HepG2 (cell line): ENCODE measurements around the gene JMJD8. TPM values are rescaled to one million over a fixed set of nuclear protein-coding genes. Genes with fewer than 3 reads are reported as not detected.
A peak's percentile ranks its signal among the peaks of the same experiment; 100 is the strongest.

Source experiments
- ATAC-seq: fragments of 200-7000 bp; cut with Tn5 transposase; 3 replicates; pipeline ENCODE4 v1.9.1; 2020; ENCODE audit warnings: mild to moderate bottlenecking, moderate library complexity
- BruUV-seq: library from RNA; stranded (reverse); fragments of 400-500 nt; replicated peaks from 2 replicates; lab custom pipeline; 2021; lab: Mats Ljungman, UMichigan
- CTCF ChIA-PET: fragments of 300-600 bp; formaldehyde crosslinking; extraction: SDS; loops from one replicate; lab custom pipeline; 2021; ENCODE audit warnings: low total read pairs, inconsistent platforms, low intra/inter-chr PET ratio; lab: Yijun Ruan, JAX
- POLR2A ChIA-PET: fragments of 350-600 bp; sonication (Branson Sonifier 250); formaldehyde crosslinking; loops from one replicate; lab custom pipeline; 2020; ENCODE audit warnings: antibody characterized with exemption, inconsistent platforms; lab: Yijun Ruan, JAX
- DNase-seq: peaks from one replicate; pipeline ENCODE4 v3.0.0-alpha.2; 2015; ENCODE audit warnings: low spot score
- FAIRE-seq: peaks from 3 replicates; lab custom pipeline; 2011; peaks lifted over from hg19 to GRCh38; lab: Jason Lieb, UNC
- H2AFZ ChIP-seq: one replicate; pipeline ENCODE4 v1.6.1; 2011; ENCODE audit warnings: low read length, inconsistent platforms
- H3K27ac ChIP-seq: fragments of 300-600 bp; 3 replicates; pipeline ENCODE4 v1.8.0; 2011; ENCODE audit warnings: mixed run types, mild to moderate bottlenecking, mixed read lengths, low read length, inconsistent platforms; ENCODE audit not compliant: insufficient read depth; ENCODE audit errors: extremely low read length
- H3K27me3 ChIP-seq, 2 experiments: fragments of 200-600 bp in 1 of 2; 2 replicates in 1 of 2; 3 replicates in 1 of 2; pipeline versions ENCODE4 v1.6.0 to v1.8.0; 2011; ENCODE audit warnings: low read length in 2 of 2, mild to moderate bottlenecking in 2 of 2, moderate library complexity in 2 of 2, inconsistent platforms in 1 of 2; ENCODE audit not compliant: insufficient read depth in 2 of 2, control insufficient read depth in 1 of 2
- H3K36me3 ChIP-seq, 2 experiments: fragments of 200-600 bp in 1 of 2; replicated peaks in 1 of 2; 2 replicates in 1 of 2; 3 replicates in 1 of 2; pipeline versions ENCODE4 v1.5.1 to v1.8.0; 2011; ENCODE audit warnings: low read length in 2 of 2, inconsistent platforms in 1 of 2; ENCODE audit not compliant: insufficient read depth in 2 of 2, control insufficient read depth in 1 of 2
- H3K4me1 ChIP-seq: 2 replicates; pipeline ENCODE4 v1.5.1; 2012; ENCODE audit warnings: low read length, inconsistent platforms; ENCODE audit not compliant: insufficient read depth
- H3K4me2 ChIP-seq: 2 replicates; pipeline ENCODE4 v1.6.0; 2011; ENCODE audit warnings: low read depth, low read length, inconsistent platforms
- H3K4me3 ChIP-seq, 3 experiments: fragments of 200-600 bp in 1 of 3; sonication (generic), shearing (Covaris generic) in 1 of 3; replicated peaks in 1 of 3; 2 replicates each; pipeline ENCODE4 v1.5.1; 2011 to 2016; ENCODE audit warnings: low read length in 3 of 3, inconsistent platforms in 2 of 3, low read depth in 2 of 3, mild to moderate bottlenecking in 2 of 3, control low read depth in 1 of 3, mixed read lengths in 1 of 3; ENCODE audit not compliant: insufficient read depth in 1 of 3
- H3K79me2 ChIP-seq: one replicate; pipeline ENCODE4 v1.6.1; 2011; ENCODE audit warnings: low read length, inconsistent platforms; ENCODE audit not compliant: insufficient read depth
- H3K9ac ChIP-seq: 2 replicates; pipeline ENCODE4 v1.6.0; 2011; ENCODE audit warnings: mild to moderate bottlenecking, low read depth, low read length, inconsistent platforms; ENCODE audit not compliant: insufficient read depth
- H3K9me3 ChIP-seq: 2 replicates; pipeline ENCODE4 v1.5.1; 2012; ENCODE audit warnings: mild to moderate bottlenecking, low read length
- H4K20me1 ChIP-seq: 2 replicates; pipeline ENCODE4 v1.6.0; 2011; ENCODE audit warnings: inconsistent platforms, mild to moderate bottlenecking, low read length, moderate library complexity; ENCODE audit not compliant: insufficient read depth
- ARNT ChIP-seq: fragments of 450-650 bp; IDR thresholded peaks from 2 replicates; pipeline ENCODE4 v1.6.1; 2017
- HNF4G ChIP-seq, 2 experiments: sonication (generic) in 1 of 2; formaldehyde crosslinking in 1 of 2; IDR thresholded peaks; 2 replicates each; pipeline versions ENCODE4 v1.4.0 to v1.6.1; 2011 to 2020; ENCODE audit warnings: borderline replicate concordance in 2 of 2, low read depth in 2 of 2, mild to moderate bottlenecking in 2 of 2, low read length in 1 of 2, missing genetic modification reagents in 1 of 2, moderate library complexity in 1 of 2
- NR0B2 ChIP-seq: sonication (generic); formaldehyde crosslinking; IDR thresholded peaks from 2 replicates; pipeline ENCODE4 v1.4.0; 2020; ENCODE audit warnings: mild to moderate bottlenecking, missing genetic modification reagents
- PATZ1 ChIP-seq: sonication (generic); formaldehyde crosslinking; IDR thresholded peaks from 2 replicates; pipeline ENCODE4 v1.4.0; 2020; ENCODE audit warnings: missing genetic modification reagents
- SIX1 ChIP-seq: sonication (generic); formaldehyde crosslinking; IDR thresholded peaks from 2 replicates; pipeline ENCODE4 v1.4.0; 2020; ENCODE audit warnings: missing genetic modification reagents, borderline replicate concordance
- ZC3H4 ChIP-seq: sonication (generic); formaldehyde crosslinking; IDR thresholded peaks from 2 replicates; pipeline ENCODE4 v1.4.0; 2020; ENCODE audit warnings: missing genetic modification reagents, borderline replicate concordance
- ZNF30 ChIP-seq: sonication (generic); formaldehyde crosslinking; IDR thresholded peaks from 2 replicates; pipeline ENCODE4 v1.5.0; 2020; ENCODE audit warnings: mild to moderate bottlenecking, missing genetic modification reagents
- ZNF687 ChIP-seq: sonication (generic); formaldehyde crosslinking; IDR thresholded peaks from 2 replicates; pipeline ENCODE4 v1.5.1; 2020; ENCODE audit warnings: mild to moderate bottlenecking, missing genetic modification reagents, moderate library complexity
- ZNF761 ChIP-seq: sonication (generic); formaldehyde crosslinking; conservative IDR thresholded peaks from 2 replicates; pipeline ENCODE4 v1.4.0; 2020; ENCODE audit warnings: mild to moderate bottlenecking, missing genetic modification reagents
- ZNF891 ChIP-seq: sonication (generic); formaldehyde crosslinking; IDR thresholded peaks from 2 replicates; pipeline ENCODE4 v1.5.0; 2020; ENCODE audit warnings: mild to moderate bottlenecking, missing genetic modification reagents
- WGBS: methylation state at CpG from one replicate; pipeline ENCODE4 v1.1.6; 2017; ENCODE audit warnings: low lambda C conversion rate; 5-methylcytosine and 5-hydroxymethylcytosine counted together
- in situ Hi-C: cut with HindIII; loops from 2 replicates; pipeline ENCODE4 v1.10.0; 2017; ENCODE audit warnings: low pct_unique_long_range_greater_than_20kb; ENCODE audit not compliant: extremely low pct_ligation_motif_present
- intact Hi-C: fragments of 100-400 bp; cut with micrococcal nuclease; formaldehyde crosslinking; loops from one replicate; pipeline ENCODE4 v1.10.0; 2022; ENCODE audit not compliant: unreplicated experiment
- polyA plus RNA-seq, 8 experiments: library from polyadenylated mRNA; depleted of rRNA in 3 of 8; stranded (reverse) in 7 of 8; unstranded in 1 of 8; fragments of >200 nt; fragmentation: Illumina TruSeq in 4 of 8; extraction: Trizol in 4 of 8; gene quantifications; 2 replicates each; pipeline versions ENCODE4 v1.2.1 to v1.2.3, GENCODE V29; 2011 to 2016; ENCODE audit warnings: low read depth in 4 of 8, missing spikeins in 1 of 8, mixed read lengths in 1 of 8; ENCODE audit not compliant: insufficient read depth in 1 of 8
- total RNA-seq, 5 experiments: library from RNA; depleted of rRNA; stranded (reverse); fragments of >200 nt; fragmentation: Illumina TruSeq; extraction: Trizol; gene quantifications; 2 replicates each; pipeline ENCODE4 v1.2.3, GENCODE V29; 2016; ENCODE audit warnings: low read depth in 1 of 5

JMJD8 gene
- total and polyA plus RNA-seq, 2 of the 13 experiments (the other 11 are each of a cell fraction or from before 2014, with no cell fraction given) = 2.6 to 11.8 TPM

GRCh38 chr16:638836-639235 lies 45.3 kb downstream of the JMJD8 start:
- DNase-seq (no peak), FAIRE-seq (no peak), ATAC-seq (no peak)
- Histone ChIP-seq H3K9ac (no peak overlapping the region), H4K20me1 (no peaks in the 10 kb centered on the region), H3K36me3 (no peaks in the 10 kb centered on the region; a peak in 1 of 5 replicates), H3K27ac (no peak overlapping the region), H3K79me2 (peaks cover 18% of the 10 kb centered on the region), H3K4me2 (no peak overlapping the region), H3K27me3 (no peaks in the 10 kb centered on the region), H3K9me3 (no peaks in the 10 kb centered on the region), H3K4me1 (peaks cover 49% of the 10 kb centered on the region), H2AFZ (no peak overlapping the region), H3K4me3 (no peak overlapping the region)
- ChIA-PET POLR2A (interaction anchor here (1.1 to 1.6 kb wide), 2 partner anchors 10 to 41 kb away, joined by 3 to 4 read pairs; partner anchors contain the start of gene STUB1), CTCF (no interaction called here)
- in situ Hi-C loops (no loop called here), intact Hi-C loops (no loop called here)
- no TSS peak for BruUV-seq
- TF ChIP-seq PATZ1 (0 out of 2 replicates have a peak, but pooled peaks have one; percentile 36), ZC3H4 (CRISPR knock-in tag) (no peak)
- 86% methylated on average over 5 of the region's 9 CpGs for whole genome bisulfite sequencing

GRCh38 chr16:638034-638543 lies 46.0 kb downstream of the JMJD8 start:
- H3K36me3 ChIP-seq = no peaks in the 10 kb centered on the region; a peak in 1 of 5 replicates
- no peaks in the 10 kb centered on the region for H3K27me3 ChIP-seq
- DNase-seq = no peak
- H3K4me1 ChIP-seq = peaks cover 41% of the 10 kb centered on the region
- H4K20me1 ChIP-seq = no peaks in the 10 kb centered on the region
- H3K4me3 ChIP-seq = peak overlapping the region in 1 of 3 experiments; percentile 92; a peak in 2 of 6 replicates
- H3K27ac ChIP-seq = peak overlapping the region; percentile 78
- ChIA-PET CTCF (no interaction called here), POLR2A (interaction anchor here (0.9 to 1.6 kb wide), 3 partner anchors 10 to 42 kb away, joined by 3 to 7 read pairs (median 4); partner anchors contain the start of genes RHOT2 and STUB1)
- 71% methylated on average over 9 of the region's 15 CpGs for WGBS
- peak overlapping the region; percentile 98 for H3K4me2 ChIP-seq
- BruUV-seq = no TSS peak
- intact Hi-C loops = no loop called here
- FAIRE-seq = no peak
- no peaks in the 10 kb centered on the region for H3K9me3 ChIP-seq
- H3K9ac ChIP-seq = peak overlapping the region; percentile 69
- H2AFZ ChIP-seq = no peak overlapping the region
- ATAC-seq = no peak
- in situ Hi-C loops = no loop called here
- H3K79me2 ChIP-seq = peaks cover 12% of the 10 kb centered on the region
- TF ChIP-seq ZNF891 (CRISPR knock-in tag) = no peak
- TF ChIP-seq SIX1 (CRISPR knock-in tag) = no peak
- TF ChIP-seq HNF4G (IDR thresholded peaks at IDR 0.05; ENCODE audit: borderline replicate concordance, low read depth, low read length) = no peak
- no peak for TF ChIP-seq HNF4G (CRISPR knock-in tag; IDR thresholded peaks at IDR 0.05; ENCODE audit: borderline replicate concordance, low read depth)
- TF ChIP-seq NR0B2 (CRISPR knock-in tag) = no peak
- TF ChIP-seq ZNF687 = peak; percentile 53
- TF ChIP-seq ZNF761 (CRISPR knock-in tag) = no peak
- TF ChIP-seq ARNT = no peak
- no peak for TF ChIP-seq ZNF30
